HEK293T (cell line): ENCODE measurements around the gene FAM210B.

Experiments used
- CTCF ChIA-PET: fragments of 350-600 bp; formaldehyde crosslinking; extraction: SDS; loops from one replicate; lab custom pipeline; 2021; ENCODE audit warnings: antibody characterized with exemption, inconsistent platforms; lab: Yijun Ruan, JAX
- POLR2A ChIA-PET: fragments of 350-600 bp; formaldehyde crosslinking; extraction: SDS; loops from one replicate; lab custom pipeline; 2020; ENCODE audit warnings: antibody characterized with exemption, inconsistent platforms; lab: Yijun Ruan, JAX
- DNase-seq: peaks from one replicate; pipeline ENCODE4 v3.0.0; 2012; ENCODE audit warnings: mixed read lengths; ENCODE audit errors: extremely low spot score
- ARNT ChIP-seq: fragments of 450-650 bp; IDR thresholded peaks from 2 replicates; pipeline ENCODE4 v1.6.1; 2017; ENCODE audit warnings: mild to moderate bottlenecking
- BHLHE40 ChIP-seq: fragments of 450-650 bp; IDR thresholded peaks from 2 replicates; pipeline ENCODE4 v1.6.1; 2016; ENCODE audit warnings: mild to moderate bottlenecking, moderate library complexity, borderline replicate concordance
- CTBP1 ChIP-seq: fragments of 450-650 bp; IDR thresholded peaks from 2 replicates; pipeline ENCODE4 v1.6.1; 2016; ENCODE audit warnings: borderline replicate concordance
- ELF4 ChIP-seq: fragments of 450-650 bp; IDR thresholded peaks from 2 replicates; pipeline ENCODE4 v1.6.1; 2017; ENCODE audit warnings: antibody characterized with exemption
- FOXA1 ChIP-seq: fragments of 450-650 bp; IDR thresholded peaks from 2 replicates; pipeline ENCODE4 v1.6.1; 2016; ENCODE audit warnings: mild to moderate bottlenecking
- FOXK2 ChIP-seq: fragments of 450-650 bp; IDR thresholded peaks from 2 replicates; pipeline ENCODE4 v1.6.1; 2016; ENCODE audit warnings: mild to moderate bottlenecking
- FOXM1 ChIP-seq: fragments of 450-650 bp; IDR thresholded peaks from 2 replicates; pipeline ENCODE4 v1.6.1; 2017; ENCODE audit warnings: mild to moderate bottlenecking, borderline replicate concordance
- HDGF ChIP-seq: fragments of 450-650 bp; IDR thresholded peaks from 2 replicates; pipeline ENCODE4 v1.6.1; 2017; ENCODE audit warnings: antibody characterized with exemption, borderline replicate concordance
- L3MBTL2 ChIP-seq: fragments of 450-650 bp; conservative IDR thresholded peaks from 2 replicates; pipeline ENCODE4 v1.6.1; 2016; ENCODE audit warnings: mild to moderate bottlenecking
- LEF1 ChIP-seq: fragments of 450-650 bp; IDR thresholded peaks from 2 replicates; pipeline ENCODE4 v1.6.1; 2017; ENCODE audit warnings: mild to moderate bottlenecking, borderline replicate concordance
- NFRKB ChIP-seq: fragments of 450-650 bp; IDR thresholded peaks from 2 replicates; pipeline ENCODE4 v1.6.1; 2016; ENCODE audit warnings: mild to moderate bottlenecking, moderate library complexity
- SP1 ChIP-seq: fragments of 450-650 bp; IDR thresholded peaks from 2 replicates; pipeline ENCODE4 v1.6.1; 2017
- SUZ12 ChIP-seq: fragments of 450-650 bp; IDR thresholded peaks from 2 replicates; pipeline ENCODE4 v1.6.1; 2016; ENCODE audit warnings: mild to moderate bottlenecking
- TARDBP ChIP-seq: fragments of 450-650 bp; IDR thresholded peaks from 2 replicates; pipeline ENCODE4 v1.6.1; 2016
- ZNF384 ChIP-seq: fragments of 450-650 bp; IDR thresholded peaks from 2 replicates; pipeline ENCODE4 v1.6.1; 2016
- TF ChIP-seq, protein P1 (sequence below): fragments of 450-650 bp; IDR thresholded peaks from 2 replicates; pipeline ENCODE4 v1.6.1; 2016

Gene FAM210B

DNA sequence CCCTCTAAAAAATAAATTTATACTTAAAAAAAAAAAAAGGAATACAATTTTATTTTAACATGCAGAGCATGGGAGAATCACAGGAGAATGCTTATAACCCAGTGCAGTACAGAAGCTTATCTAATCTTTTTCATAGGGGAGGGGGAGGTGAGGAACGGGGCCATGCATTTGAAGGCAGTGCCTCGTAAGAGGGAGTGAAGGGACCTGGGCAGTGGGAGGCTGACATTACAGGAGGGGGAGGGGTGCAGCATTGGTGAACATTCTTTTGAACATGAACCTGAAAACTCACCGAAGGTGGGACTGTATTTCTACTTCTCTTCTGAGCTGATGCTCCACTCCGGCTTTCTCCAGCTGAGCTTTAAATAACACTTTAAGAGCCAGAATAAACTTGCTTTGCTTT lies 23.9 kb downstream of the FAM210B start:
- ChIA-PET CTCF (no interaction called here), POLR2A (interaction anchor here (1.4 kb wide), 1 partner anchor 9 kb away, joined by 11 read pairs; the partner anchor contains the start of genes AURKA and CSTF1)
- DNase-seq = no peak

DNA sequence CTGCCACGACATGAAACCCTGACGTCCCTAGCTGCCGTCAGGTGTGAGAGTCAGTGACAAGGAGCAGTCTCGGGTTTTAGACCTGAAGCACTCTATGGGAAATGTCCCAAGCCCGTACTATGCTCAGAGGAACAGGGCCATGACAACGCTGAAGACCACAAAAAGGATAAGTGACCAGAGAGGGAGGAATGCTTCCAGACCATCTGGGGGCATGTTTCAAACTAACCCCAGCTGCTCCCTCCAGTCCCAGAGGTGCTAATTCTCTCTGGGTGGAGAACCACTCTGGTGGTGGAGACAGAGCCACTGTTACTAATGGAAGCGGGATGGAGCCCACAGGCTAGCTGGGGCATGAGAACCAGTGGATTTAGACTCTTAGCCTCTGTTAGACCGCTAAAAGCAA lies 24.6 kb downstream of the FAM210B start:
- CTCF ChIA-PET = no interaction called here
- no peak for DNase-seq
- POLR2A ChIA-PET = interaction anchor here (1.4 kb wide), 1 partner anchor 8 kb away, joined by 11 read pairs; the partner anchor contains the start of genes AURKA and CSTF1
- TF ChIP-seq HDGF (no peak), SUZ12 (no peak), SP1 (no peak), LEF1 (no peak), FOXK2 (no peak), TARDBP (no peak), ELF4 (no peak), CTBP1 (no peak), NFRKB (no peak), ARNT (no peak), L3MBTL2 (no peak), FOXA1 (no peak)
- TF ChIP-seq, protein P1, sequence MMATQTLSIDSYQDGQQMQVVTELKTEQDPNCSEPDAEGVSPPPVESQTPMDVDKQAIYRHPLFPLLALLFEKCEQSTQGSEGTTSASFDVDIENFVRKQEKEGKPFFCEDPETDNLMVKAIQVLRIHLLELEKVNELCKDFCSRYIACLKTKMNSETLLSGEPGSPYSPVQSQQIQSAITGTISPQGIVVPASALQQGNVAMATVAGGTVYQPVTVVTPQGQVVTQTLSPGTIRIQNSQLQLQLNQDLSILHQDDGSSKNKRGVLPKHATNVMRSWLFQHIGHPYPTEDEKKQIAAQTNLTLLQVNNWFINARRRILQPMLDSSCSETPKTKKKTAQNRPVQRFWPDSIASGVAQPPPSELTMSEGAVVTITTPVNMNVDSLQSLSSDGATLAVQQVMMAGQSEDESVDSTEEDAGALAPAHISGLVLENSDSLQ = no peak

More for the DNA sequence above, 23.9 kb downstream of the FAM210B start:
- TF ChIP-seq ARNT (no peak), SUZ12 (no peak), NFRKB (no peak), ELF4 (no peak), FOXK2 (no peak), CTBP1 (no peak), HDGF (no peak), SP1 (no peak), TARDBP (no peak), BHLHE40 (no peak), LEF1 (no peak), L3MBTL2 (no peak)
- TF ChIP-seq, protein P1 = no peak

DNA sequence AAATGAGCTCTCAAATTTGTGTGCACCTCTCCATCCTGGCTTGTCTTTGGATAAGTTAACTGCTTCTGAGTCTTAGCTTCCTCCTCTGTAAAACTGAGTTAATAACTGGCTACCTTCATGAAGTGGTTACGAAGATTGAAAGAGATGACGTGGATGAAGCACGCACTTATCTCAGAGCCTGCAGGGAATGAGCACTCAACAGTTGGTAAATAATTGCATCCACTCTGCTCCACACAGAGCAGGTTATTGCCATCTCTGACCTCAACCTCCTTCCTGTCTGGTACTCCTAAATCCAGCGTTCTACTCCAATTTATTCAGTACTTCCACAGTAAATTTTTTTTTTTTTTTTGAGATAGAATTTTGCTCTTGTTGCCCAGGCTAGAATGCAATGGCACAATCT lies 26.4 kb downstream of the FAM210B start:
- no peak for DNase-seq
- POLR2A ChIA-PET = no interaction called here
- CTCF ChIA-PET = no interaction called here
- TF ChIP-seq FOXA1 (no peak), ZNF384 (no peak), SUZ12 (no peak), SP1 (no peak), L3MBTL2 (no peak), BHLHE40 (no peak), TARDBP (no peak)
- TF ChIP-seq, protein P1 = no peak

DNA sequence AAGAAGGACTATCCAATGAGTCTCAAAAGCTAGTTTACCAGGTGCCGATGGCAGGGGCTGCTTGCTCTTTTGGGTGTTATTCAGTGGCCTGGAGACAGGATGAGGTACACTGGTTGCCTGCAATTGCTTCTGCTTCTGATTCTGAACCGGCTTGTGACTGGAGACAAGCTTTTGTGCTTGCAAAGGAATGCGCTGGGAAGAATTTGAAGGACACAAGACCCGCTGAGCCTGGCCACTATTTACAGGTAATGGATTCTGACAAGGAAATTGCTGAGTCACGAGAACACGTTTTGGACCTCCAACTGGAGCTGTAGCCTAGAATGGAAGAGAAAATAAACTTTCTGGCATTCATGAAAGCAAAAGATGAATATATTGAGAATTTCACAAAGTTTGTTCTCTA lies 27.4 kb downstream of the FAM210B start:
- CTCF ChIA-PET = no interaction called here
- TF ChIP-seq FOXA1 (no peak), ARNT (no peak), HDGF (no peak), SUZ12 (no peak), CTBP1 (no peak), NFRKB (no peak), BHLHE40 (no peak), ELF4 (no peak), SP1 (no peak), FOXK2 (no peak), FOXM1 (no peak)
- TF ChIP-seq, protein P1 = no peak

DNA sequence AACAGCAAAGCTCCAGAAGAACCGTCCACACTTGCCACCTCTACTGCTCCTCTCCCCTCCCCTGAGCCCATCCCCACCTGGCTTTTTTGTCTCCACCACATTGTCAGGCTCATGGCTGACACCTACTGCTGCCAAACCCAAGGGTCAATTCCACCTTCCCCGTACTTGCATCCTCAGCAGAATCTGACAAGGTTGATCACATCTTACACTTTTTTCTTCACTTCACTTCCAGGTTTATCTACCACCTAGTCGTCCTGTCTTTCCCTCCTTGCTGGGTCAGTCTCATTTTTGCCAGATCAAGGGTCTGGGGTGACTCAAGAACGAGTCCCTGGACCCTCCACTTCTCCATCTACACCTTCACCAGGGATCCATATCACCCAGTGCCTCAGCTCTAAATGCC lies 30.1 kb downstream of the FAM210B start:
- ChIA-PET POLR2A (interaction anchor here (0.8 kb wide), 1 partner anchor 29 kb away, joined by 4 read pairs; no protein-coding TSS in a partner anchor), CTCF (interaction anchor here (0.7 kb wide), 1 partner anchor 1547 kb away, joined by 3 read pairs; no protein-coding TSS in a partner anchor)
- no peak for TF ChIP-seq TARDBP
- no peak for TF ChIP-seq HDGF
- TF ChIP-seq, protein P1 = no peak
- no peak for TF ChIP-seq ARNT
- TF ChIP-seq NFRKB = no peak
- no peak for TF ChIP-seq SUZ12
- no peak for TF ChIP-seq ZNF384
- no peak for TF ChIP-seq LEF1
- TF ChIP-seq FOXA1 = no peak
- no peak for TF ChIP-seq L3MBTL2
- DNase-seq = no peak

More for the DNA sequence above, 27.4 kb downstream of the FAM210B start:
- POLR2A ChIA-PET = no interaction called here
- no peak for DNase-seq
